ACC112 (cell line): Measurements from ENCODE around the gene MAP2K6.

Experiments used
- H2AFZ ChIP-seq: fragments of 200-600 bp; sonication (generic); one replicate; pipeline ENCODE4 v1.6.0; 2017; ENCODE audit warnings: antibody characterized with exemption, low read length; ENCODE audit not compliant: unreplicated experiment
- H3K27ac ChIP-seq: fragments of 200-600 bp; sonication (generic); 2 replicates; pipeline ENCODE4 v1.5.1; 2014; ENCODE audit warnings: low read depth, mild to moderate bottlenecking, antibody characterized with exemption, low read length, moderate library complexity
- H3K27me3 ChIP-seq: fragments of 200-600 bp; sonication (generic); 2 replicates; pipeline ENCODE4 v1.6.1; 2014; ENCODE audit warnings: mild to moderate bottlenecking, antibody characterized with exemption, low read length, moderate library complexity, mixed read lengths; ENCODE audit not compliant: insufficient read depth
- H3K36me3 ChIP-seq: fragments of 200-600 bp; sonication (generic); 2 replicates; pipeline ENCODE4 v1.6.1; 2016; ENCODE audit warnings: mild to moderate bottlenecking, antibody characterized with exemption, low read length, moderate library complexity, mixed read lengths; ENCODE audit not compliant: insufficient read depth
- H3K4me1 ChIP-seq: fragments of 200-600 bp; sonication (generic); one replicate; pipeline ENCODE4 v1.6.1; 2016; ENCODE audit warnings: low read length, mixed read lengths; ENCODE audit not compliant: insufficient read depth, unreplicated experiment, control insufficient read depth
- H3K4me3 ChIP-seq: fragments of 200-600 bp; sonication (generic); 2 replicates; pipeline ENCODE4 v1.5.1; 2014; ENCODE audit warnings: mild to moderate bottlenecking, low read depth, low read length
- H3K79me2 ChIP-seq: fragments of 200-600 bp; sonication (generic); one replicate; pipeline ENCODE4 v1.6.0; 2016; ENCODE audit warnings: low read length; ENCODE audit not compliant: control insufficient read depth, unreplicated experiment, insufficient read depth

The MAP2K6 gene

DNA sequence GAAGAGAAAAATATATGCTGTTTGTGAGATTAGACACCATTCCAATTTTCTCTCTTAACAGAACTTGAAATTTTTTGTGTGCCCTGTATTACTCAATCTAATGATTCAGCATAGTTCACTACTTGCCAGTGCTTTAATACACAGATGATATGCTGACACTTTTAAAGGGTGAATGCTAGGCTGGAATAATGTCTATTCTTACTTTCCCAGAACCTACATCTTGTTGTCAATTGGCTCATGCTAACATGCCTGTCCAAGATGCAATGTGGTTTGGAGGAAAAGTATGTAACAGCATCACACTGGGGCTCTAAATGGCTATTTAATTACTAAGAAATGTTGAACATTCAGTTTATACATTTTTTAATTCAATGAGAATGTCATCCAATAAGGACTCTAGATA lies 7.6 kb upstream of the MAP2K6 start:
- Histone ChIP-seq H3K4me1 (no peaks in the 10 kb centered on the region), H3K4me3 (no peak overlapping the region), H2AFZ (no peak overlapping the region), H3K36me3 (no peaks in the 10 kb centered on the region), H3K27ac (no peak overlapping the region), H3K27me3 (no peaks in the 10 kb centered on the region), H3K79me2 (no peaks in the 10 kb centered on the region)

GRCh38 chr17:69407759-69408158 lies 6.7 kb upstream of the MAP2K6 start:
- H3K27me3 ChIP-seq: no peaks in the 10 kb centered on the region
- no peak overlapping the region for H3K27ac ChIP-seq
- H3K36me3 ChIP-seq: no peaks in the 10 kb centered on the region
- no peaks in the 10 kb centered on the region for H3K79me2 ChIP-seq
- no peak overlapping the region for H3K4me3 ChIP-seq
- no peak overlapping the region for H2AFZ ChIP-seq
- no peaks in the 10 kb centered on the region for H3K4me1 ChIP-seq

- no peak overlapping the region for H3K27ac ChIP-seq
- no peaks in the 10 kb centered on the region for H3K79me2 ChIP-seq
- H3K36me3 ChIP-seq: no peaks in the 10 kb centered on the region
- no peaks in the 10 kb centered on the region for H3K4me1 ChIP-seq
- H3K27me3 ChIP-seq: no peaks in the 10 kb centered on the region
- H3K4me3 ChIP-seq: no peak overlapping the region
- no peak overlapping the region for H2AFZ ChIP-seq
Measured at GRCh38 chr17:69410671-69411070, 3.8 kb upstream of the MAP2K6 start.

- no peaks in the 10 kb centered on the region for H3K79me2 ChIP-seq
- no peaks in the 10 kb centered on the region for H3K4me1 ChIP-seq
Measured at GRCh38 chr17:69411766-69412165, 2.7 kb upstream of the MAP2K6 start.

DNA sequence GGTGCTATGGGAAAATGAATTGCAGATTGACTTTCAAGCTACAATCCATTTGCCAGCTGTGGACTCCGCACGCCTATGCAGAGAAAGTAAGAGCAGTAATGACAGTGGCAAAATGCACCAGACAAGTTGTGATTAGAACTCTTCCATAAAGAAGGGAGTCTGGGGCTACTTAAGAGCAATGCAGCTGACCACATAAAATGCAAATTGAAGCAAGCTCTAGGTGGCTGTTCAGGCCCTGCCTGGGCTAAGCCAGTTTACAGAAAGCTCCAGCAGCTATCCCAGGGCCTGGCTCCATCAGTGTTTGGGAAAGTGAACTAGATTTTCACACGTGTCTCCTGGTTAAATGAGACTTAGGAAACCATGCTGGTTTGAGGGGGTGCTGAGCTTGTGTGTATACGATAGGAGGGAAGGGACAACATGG lies 2.2 kb upstream of the MAP2K6 start:
- H2AFZ ChIP-seq: no peak overlapping the region
- no peak overlapping the region for H3K4me3 ChIP-seq
- H3K79me2 ChIP-seq: no peaks in the 10 kb centered on the region
- no peaks in the 10 kb centered on the region for H3K36me3 ChIP-seq
- no peaks in the 10 kb centered on the region for H3K27me3 ChIP-seq
- no peak overlapping the region for H3K27ac ChIP-seq
- no peaks in the 10 kb centered on the region for H3K4me1 ChIP-seq

More at GRCh38 chr17:69411766-69412165, 2.7 kb upstream of the MAP2K6 start:
- Histone ChIP-seq H2AFZ (no peak overlapping the region), H3K4me3 (no peak overlapping the region), H3K27me3 (no peaks in the 10 kb centered on the region), H3K36me3 (no peaks in the 10 kb centered on the region), H3K27ac (no peak overlapping the region)

DNA sequence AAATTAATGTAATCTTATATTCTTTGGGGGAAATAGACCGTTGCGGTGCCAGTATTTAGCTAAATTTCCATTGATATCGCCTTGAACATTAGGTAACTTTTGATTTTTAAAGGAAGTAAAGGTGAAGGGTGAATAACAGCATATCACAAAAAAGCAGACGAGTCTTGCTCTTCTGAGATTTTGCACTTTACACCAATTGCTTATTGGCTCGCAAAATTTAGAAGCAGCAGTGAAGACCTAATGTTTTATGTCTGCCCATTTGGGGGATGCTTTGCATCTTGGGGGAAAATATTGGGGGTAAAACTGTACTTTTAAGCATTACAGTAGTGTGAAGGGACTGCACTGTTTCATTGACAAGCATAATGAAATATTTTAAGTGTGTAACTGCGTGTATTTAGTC lies 934 bp downstream of the MAP2K6 start:
- Histone ChIP-seq H3K4me1 (no peaks in the 10 kb centered on the region), H3K4me3 (peak overlapping the region; percentile 78), H2AFZ (no peak overlapping the region), H3K79me2 (no peaks in the 10 kb centered on the region), H3K27me3 (no peaks in the 10 kb centered on the region), H3K27ac (no peak overlapping the region), H3K36me3 (no peaks in the 10 kb centered on the region)

DNA sequence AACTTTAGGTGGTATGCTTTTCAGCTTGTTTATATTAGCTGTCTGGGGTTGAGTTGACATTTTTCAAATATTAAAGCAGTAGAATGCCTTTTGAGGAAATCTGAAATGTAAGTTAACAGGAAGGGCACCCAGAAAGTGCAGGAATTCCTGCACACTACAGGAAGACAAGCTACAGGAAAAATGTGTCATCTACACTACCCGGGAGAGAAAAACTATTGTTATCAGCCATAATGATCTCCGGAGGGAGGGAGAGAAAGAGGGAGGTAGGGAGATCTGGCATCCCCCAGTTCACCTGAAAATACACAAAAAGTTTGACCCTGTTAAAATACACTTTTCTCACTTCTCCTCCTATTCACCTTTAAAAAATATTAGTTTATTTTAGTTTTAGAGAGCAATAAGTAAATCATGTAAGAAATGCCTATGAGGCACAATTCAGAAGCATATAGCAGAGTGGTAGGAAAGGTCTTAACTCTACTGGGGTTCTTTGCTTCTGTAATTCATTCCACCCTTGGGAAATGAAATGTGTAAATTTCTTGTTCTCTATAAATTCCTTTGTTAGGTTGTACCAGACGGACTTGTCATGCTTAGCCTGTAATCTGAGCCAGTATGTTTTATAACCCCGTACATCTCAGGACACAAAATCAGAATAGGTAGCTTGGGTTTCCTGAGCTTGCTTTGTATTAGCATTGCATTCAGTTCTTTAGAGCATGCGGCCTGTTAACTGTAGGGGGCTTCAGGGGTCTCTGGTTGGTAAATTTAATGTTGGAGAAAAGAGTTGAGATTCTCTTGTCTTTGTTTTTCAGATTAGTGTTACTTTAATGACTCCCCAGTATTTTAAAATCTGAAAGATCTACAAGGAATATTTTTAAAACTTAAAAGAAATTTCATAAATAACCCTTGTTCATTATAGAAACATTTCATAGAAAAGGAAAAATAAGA lies 3.3 kb downstream of the MAP2K6 start:
- Histone ChIP-seq H3K4me3 (no peak overlapping the region), H3K79me2 (no peaks in the 10 kb centered on the region), H3K27me3 (no peaks in the 10 kb centered on the region), H2AFZ (no peak overlapping the region), H3K27ac (no peak overlapping the region), H3K4me1 (no peaks in the 10 kb centered on the region), H3K36me3 (no peaks in the 10 kb centered on the region)

- Histone ChIP-seq H3K4me1 (no peaks in the 10 kb centered on the region), H3K27ac (no peak overlapping the region), H3K36me3 (no peaks in the 10 kb centered on the region), H2AFZ (no peak overlapping the region), H3K4me3 (no peak overlapping the region), H3K27me3 (no peaks in the 10 kb centered on the region), H3K79me2 (no peaks in the 10 kb centered on the region)
Measured at GRCh38 chr17:69418535-69418934, 4.0 kb downstream of the MAP2K6 start.

DNA sequence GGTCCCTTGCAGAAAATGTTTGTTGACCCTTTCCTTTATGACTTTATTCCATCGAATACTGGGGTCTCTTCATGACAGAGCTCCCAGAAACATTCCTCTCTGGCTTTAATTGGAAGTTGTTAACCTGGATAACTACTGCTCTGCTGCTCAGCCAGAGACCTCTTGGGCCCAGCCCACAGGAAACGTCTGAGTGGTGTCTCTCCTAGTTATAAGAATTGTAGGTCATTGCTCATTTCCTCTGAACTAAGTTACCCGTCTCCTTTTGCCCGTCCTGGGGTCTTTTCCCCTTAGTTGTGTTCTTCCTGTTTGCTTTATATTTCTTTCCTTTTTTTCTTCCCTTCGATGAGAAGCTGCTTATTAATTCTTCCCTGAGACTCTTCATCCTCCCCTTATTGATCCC lies 9.0 kb downstream of the MAP2K6 start:
- Histone ChIP-seq H3K27ac (no peak overlapping the region), H3K4me3 (no peak overlapping the region), H3K36me3 (no peaks in the 10 kb centered on the region), H2AFZ (no peak overlapping the region), H3K79me2 (no peaks in the 10 kb centered on the region), H3K4me1 (no peaks in the 10 kb centered on the region), H3K27me3 (no peaks in the 10 kb centered on the region)

- Histone ChIP-seq H3K4me3 (no peak overlapping the region), H3K4me1 (no peaks in the 10 kb centered on the region), H3K27me3 (no peaks in the 10 kb centered on the region), H2AFZ (no peak overlapping the region), H3K79me2 (no peaks in the 10 kb centered on the region), H3K27ac (no peak overlapping the region), H3K36me3 (no peaks in the 10 kb centered on the region)
Measured at GRCh38 chr17:69424287-69425041, 10.0 kb downstream of the MAP2K6 start.

DNA sequence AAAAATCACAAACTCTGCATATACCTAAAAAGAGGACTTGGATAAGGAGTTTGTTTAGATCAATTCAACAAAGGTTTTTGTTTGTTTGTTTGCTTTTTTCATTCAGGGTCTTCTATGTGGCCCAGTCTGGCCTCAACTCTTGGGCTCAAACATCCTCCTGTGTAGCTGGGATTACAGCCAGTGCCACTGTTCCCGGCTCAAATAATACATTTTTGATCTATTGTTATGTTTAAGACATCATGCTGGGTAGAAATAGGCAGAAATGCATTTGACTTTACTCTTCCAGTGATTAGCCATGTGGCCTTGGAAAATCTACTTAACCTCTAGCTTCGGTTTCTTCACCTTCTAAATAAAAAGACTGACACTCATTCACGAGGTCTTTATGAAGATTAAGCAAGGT lies 11.5 kb downstream of the MAP2K6 start:
- Histone ChIP-seq H3K4me3 (no peak overlapping the region), H3K36me3 (no peaks in the 10 kb centered on the region), H2AFZ (no peak overlapping the region), H3K4me1 (no peaks in the 10 kb centered on the region), H3K79me2 (no peaks in the 10 kb centered on the region), H3K27ac (no peak overlapping the region), H3K27me3 (no peaks in the 10 kb centered on the region)
